AG04449 (cell line): ENCODE measurements around the gene SHISAL2A.
A peak's percentile ranks its signal among the peaks of the same experiment; 100 is the strongest.
"Not testable (repeated sequence)": the region's sequence is repeated elsewhere in the genome, so short reads cannot be mapped to it uniquely, and the experiment has no call there.

Experiments used
- CTCF ChIA-PET: fragments of 350-600 bp; formaldehyde crosslinking; extraction: SDS; loops from one replicate; lab custom pipeline; 2021; ENCODE audit warnings: antibody characterized with exemption; lab: Yijun Ruan, JAX
- POLR2A ChIA-PET: fragments of 400-600, 350-600 bp; formaldehyde crosslinking; extraction: SDS; loops from one replicate; lab custom pipeline; 2020; ENCODE audit warnings: antibody characterized with exemption, inconsistent platforms; lab: Yijun Ruan, JAX
- DNase-seq: peaks from one replicate; pipeline ENCODE4 v3.0.0-alpha.2; 2010; ENCODE audit warnings: low read depth, low spot score
- H3K4me3 ChIP-seq: 2 replicates; pipeline ENCODE4 v1.5.1; 2011; ENCODE audit warnings: low read depth, mild to moderate bottlenecking, control low read depth, low read length
- CTCF ChIP-seq: IDR thresholded peaks from one replicate; pipeline ENCODE4 v1.5.1; 2011; ENCODE audit warnings: mild to moderate bottlenecking, moderate library complexity, low read length, control low read depth, inconsistent platforms; ENCODE audit not compliant: insufficient read depth; ENCODE audit errors: missing control alignments

SHISAL2A gene

GRCh38 chr1:52679498-52679897 is 46.5 kb downstream of the SHISAL2A start:
- H3K4me3 ChIP-seq: no peak overlapping the region
- ChIA-PET POLR2A (no interaction called here), CTCF (interaction anchor here (2.0 kb wide), 1 partner anchor 8 kb away, joined by 5 read pairs; no protein-coding TSS in a partner anchor)
- DNase-seq: no peak
- TF ChIP-seq CTCF: no peak

GRCh38 chr1:52680353-52680752 is 47.4 kb downstream of the SHISAL2A start:
- ChIA-PET CTCF (interaction anchor here (0.5 kb wide), 1 partner anchor 14 kb away, joined by 3 read pairs; no protein-coding TSS in a partner anchor), POLR2A (no interaction called here)
- no peak for TF ChIP-seq CTCF
- no peak for DNase-seq
- no peak overlapping the region for H3K4me3 ChIP-seq

DNA sequence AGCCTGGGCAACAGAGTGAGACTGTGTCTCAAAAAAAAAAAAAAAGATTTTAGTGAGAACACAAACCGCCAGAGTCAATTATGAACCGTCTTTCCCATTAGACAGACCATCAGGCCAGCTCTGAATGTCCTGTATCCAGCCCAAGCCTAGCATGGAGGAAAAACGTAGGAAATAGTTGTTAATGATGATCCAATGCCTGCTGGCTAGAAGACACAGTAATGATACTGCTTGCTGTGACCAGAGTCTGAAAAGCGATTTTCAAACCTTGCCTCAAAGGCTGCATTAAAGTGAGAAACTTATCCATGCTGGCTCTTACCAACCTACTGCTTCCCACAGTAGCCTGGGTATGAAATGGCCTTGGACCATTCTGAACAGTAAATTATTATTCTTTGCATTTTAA is 48.2 kb downstream of the SHISAL2A start:
- TF ChIP-seq CTCF: no peak
- ChIA-PET POLR2A (no interaction called here), CTCF (no interaction called here)
- no peak for DNase-seq
- H3K4me3 ChIP-seq: no peak overlapping the region

- TF ChIP-seq CTCF: no peak
- ChIA-PET POLR2A (no interaction called here), CTCF (no interaction called here)
- no peak overlapping the region for H3K4me3 ChIP-seq
- DNase-seq: no peak
These were observed 50.5 kb downstream of the SHISAL2A start for GRCh38 chr1:52683367-52683940.

DNA sequence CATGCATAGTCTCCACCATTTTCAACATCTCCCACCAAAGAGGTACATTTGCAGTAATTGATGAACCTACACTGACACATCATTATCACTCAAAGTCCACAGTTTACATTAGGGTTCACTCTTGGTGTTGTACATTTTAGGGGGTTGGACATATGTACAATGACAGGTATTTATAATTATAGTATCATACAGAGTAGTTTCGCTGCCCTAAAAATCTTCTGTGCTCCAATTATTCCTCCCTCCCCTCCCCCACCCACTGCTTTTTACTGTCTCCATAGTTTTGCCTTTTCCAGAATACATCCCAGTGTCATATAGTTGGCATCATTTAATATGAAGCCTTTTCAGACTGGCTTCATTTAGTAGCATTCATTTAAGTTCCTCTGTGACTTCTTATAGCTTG is 51.6 kb downstream of the SHISAL2A start:
- no peak overlapping the region for H3K4me3 ChIP-seq
- POLR2A ChIA-PET: no interaction called here
- CTCF ChIA-PET: interaction anchor here (0.8 to 1.0 kb wide), 4 partner anchors 12 to 245 kb away, joined by 3 read pairs; no protein-coding TSS in a partner anchor
- TF ChIP-seq CTCF: no peak
- DNase-seq: no peak

GRCh38 chr1:52686261-52686751 is 53.3 kb downstream of the SHISAL2A start:
- ChIA-PET CTCF (interaction anchor here (0.6 to 4.0 kb wide), 36 partner anchors 9 to 559 kb away, joined by 3 to 36 read pairs (median 4); partner anchors contain the start of genes CC2D1B and COA7), POLR2A (interaction anchor here (0.6 to 1.2 kb wide), 2 partner anchors 40 to 57 kb away, joined by 3 to 5 read pairs; partner anchors contain the start of gene ZYG11B)
- H3K4me3 ChIP-seq, DNase-seq: not testable (repeated sequence)
- peak; percentile 66 for TF ChIP-seq CTCF
